ENCODE data around the gene IGSF21.

DNA sequence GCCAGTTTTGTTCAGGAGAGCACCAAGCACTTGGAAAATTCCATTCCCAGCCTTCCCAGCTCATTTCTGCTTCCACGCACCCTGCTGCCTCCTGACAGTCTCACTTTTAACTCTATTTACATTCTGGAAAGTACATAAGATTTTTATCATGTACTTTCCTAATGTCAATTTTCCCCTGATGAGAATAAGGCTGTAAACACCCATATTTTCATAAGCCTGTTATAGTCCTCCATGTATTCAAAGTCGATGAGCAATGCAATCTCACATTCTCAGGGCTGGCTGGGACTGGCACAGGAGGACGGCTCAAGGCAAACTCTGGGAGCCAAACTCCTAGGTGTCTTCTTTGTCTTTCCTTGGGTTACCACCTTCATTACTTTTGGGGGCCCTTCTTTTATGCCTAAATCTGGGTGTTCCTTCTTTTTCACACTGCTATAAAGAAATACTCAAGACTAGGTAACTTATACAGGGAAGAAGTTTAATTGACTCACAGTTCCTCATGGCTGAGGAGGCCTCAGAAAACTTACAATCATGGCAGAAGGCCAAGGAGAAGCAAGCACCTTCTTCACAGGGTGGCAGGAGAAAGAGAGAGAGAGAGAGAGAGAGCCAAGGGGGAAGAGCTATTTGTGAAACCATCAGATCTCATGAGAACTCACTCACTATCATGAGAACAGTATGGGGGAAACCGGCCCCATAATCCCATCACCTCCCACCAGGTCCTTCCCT, 94.6 kb downstream of the IGSF21 start:
- no peak for TF ChIP-seq CHD2 (IDR thresholded peaks at IDR 0.05; ENCODE audit: low read length, partially characterized antibody)
- TF ChIP-seq JUN (IDR thresholded peaks at IDR 0.05) = no peak
- TF ChIP-seq ESRRA (IDR thresholded peaks at IDR 0.05; ENCODE audit: borderline replicate concordance, low read length) = no peak
- TF ChIP-seq RCOR1 (IDR thresholded peaks at IDR 0.05; ENCODE audit: low read depth, low read length) = no peak
